Cardiac fibroblast (primary cell): ENCODE data around the gene PLCD4.
A peak's percentile ranks its signal among the peaks of the same experiment; 100 is the strongest.

Experiments used
- DNase-seq, 2 donors: peaks; one replicate each; pipeline versions ENCODE4 v3.0.0 to v3.0.0-alpha.2; 2010; ENCODE audit warnings: low read depth in 2 of 2
- H3K4me3 ChIP-seq, 2 donors: replicated peaks in 1 of 2; 1 replicate in 1 of 2; 2 replicates in 1 of 2; pipeline ENCODE4 v1.5.1; 2011; ENCODE audit warnings: low read depth in 2 of 2, low read length in 2 of 2, mild to moderate bottlenecking in 2 of 2, moderate library complexity in 1 of 2
- TF ChIP-seq, protein P1 (sequence below): IDR thresholded peaks from one replicate; pipeline ENCODE4 v1.5.1; 2011; ENCODE audit warnings: low read depth, mild to moderate bottlenecking, low read length, inconsistent platforms

Gene PLCD4

DNA sequence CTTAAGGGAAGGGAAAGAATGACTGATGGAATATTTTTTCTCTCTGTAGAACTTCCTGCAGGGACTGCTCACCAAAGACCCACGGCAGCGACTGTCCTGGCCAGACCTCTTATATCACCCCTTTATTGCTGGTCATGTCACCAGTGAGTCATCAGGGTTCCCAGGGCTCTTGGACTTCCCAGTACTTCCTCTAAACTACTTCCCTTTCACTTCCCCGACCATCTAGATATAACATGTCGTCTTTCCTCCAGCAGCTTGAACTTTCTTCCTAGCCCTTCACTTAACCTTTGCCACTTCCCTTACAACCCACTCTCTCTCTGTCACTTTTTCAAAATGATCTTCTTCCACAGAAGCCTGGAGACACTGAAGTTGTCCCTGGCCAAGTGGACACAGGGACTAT, 71.4 kb downstream of the PLCD4 start:
- no peak overlapping the region for H3K4me3 ChIP-seq
- TF ChIP-seq, protein P1, sequence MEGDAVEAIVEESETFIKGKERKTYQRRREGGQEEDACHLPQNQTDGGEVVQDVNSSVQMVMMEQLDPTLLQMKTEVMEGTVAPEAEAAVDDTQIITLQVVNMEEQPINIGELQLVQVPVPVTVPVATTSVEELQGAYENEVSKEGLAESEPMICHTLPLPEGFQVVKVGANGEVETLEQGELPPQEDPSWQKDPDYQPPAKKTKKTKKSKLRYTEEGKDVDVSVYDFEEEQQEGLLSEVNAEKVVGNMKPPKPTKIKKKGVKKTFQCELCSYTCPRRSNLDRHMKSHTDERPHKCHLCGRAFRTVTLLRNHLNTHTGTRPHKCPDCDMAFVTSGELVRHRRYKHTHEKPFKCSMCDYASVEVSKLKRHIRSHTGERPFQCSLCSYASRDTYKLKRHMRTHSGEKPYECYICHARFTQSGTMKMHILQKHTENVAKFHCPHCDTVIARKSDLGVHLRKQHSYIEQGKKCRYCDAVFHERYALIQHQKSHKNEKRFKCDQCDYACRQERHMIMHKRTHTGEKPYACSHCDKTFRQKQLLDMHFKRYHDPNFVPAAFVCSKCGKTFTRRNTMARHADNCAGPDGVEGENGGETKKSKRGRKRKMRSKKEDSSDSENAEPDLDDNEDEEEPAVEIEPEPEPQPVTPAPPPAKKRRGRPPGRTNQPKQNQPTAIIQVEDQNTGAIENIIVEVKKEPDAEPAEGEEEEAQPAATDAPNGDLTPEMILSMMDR = no peak
- peak in 1 of 2 donors; percentile 34 for DNase-seq

DNA sequence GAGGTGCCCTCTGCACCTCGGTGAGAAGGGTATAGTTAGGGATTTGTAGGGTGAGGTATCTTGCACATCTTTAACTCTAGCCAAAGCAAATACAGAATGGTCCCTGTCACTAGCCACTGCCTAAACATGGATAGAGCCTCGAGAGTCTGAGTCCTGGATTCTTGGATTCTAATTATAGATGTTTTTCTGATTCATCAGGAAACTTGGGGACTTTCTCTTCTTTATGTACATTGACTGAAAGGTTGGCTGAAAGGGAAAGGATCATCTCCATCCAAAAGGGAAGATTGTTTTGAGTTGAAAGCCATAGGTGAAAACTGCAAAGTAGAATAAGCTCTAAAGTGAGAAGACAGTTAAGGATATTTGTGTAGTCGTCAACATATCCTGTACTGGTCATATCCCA, 72.4 kb downstream of the PLCD4 start:
- DNase-seq = no peak
- TF ChIP-seq, protein P1 = no peak
- no peak overlapping the region for H3K4me3 ChIP-seq
